Placental epithelial cell (primary cell): ENCODE measurements around the gene CCDC39. TPM values are rescaled to one million over a fixed set of nuclear protein-coding genes. Genes with fewer than 3 reads are reported as not detected.

Experiments used
- small RNA-seq: library from RNA; depleted of rRNA; stranded (forward); fragments of <200 nt; gene quantifications from one replicate; pipeline ENCODE3, GENCODE V24; 2012
- total RNA-seq: library from RNA; depleted of rRNA; stranded (reverse); fragments of >200 nt; gene quantifications from 2 replicates; pipeline ENCODE4 v1.2.3, GENCODE V29; 2012

CCDC39 gene
- not detected in 2 replicates for total RNA-seq

DNA sequence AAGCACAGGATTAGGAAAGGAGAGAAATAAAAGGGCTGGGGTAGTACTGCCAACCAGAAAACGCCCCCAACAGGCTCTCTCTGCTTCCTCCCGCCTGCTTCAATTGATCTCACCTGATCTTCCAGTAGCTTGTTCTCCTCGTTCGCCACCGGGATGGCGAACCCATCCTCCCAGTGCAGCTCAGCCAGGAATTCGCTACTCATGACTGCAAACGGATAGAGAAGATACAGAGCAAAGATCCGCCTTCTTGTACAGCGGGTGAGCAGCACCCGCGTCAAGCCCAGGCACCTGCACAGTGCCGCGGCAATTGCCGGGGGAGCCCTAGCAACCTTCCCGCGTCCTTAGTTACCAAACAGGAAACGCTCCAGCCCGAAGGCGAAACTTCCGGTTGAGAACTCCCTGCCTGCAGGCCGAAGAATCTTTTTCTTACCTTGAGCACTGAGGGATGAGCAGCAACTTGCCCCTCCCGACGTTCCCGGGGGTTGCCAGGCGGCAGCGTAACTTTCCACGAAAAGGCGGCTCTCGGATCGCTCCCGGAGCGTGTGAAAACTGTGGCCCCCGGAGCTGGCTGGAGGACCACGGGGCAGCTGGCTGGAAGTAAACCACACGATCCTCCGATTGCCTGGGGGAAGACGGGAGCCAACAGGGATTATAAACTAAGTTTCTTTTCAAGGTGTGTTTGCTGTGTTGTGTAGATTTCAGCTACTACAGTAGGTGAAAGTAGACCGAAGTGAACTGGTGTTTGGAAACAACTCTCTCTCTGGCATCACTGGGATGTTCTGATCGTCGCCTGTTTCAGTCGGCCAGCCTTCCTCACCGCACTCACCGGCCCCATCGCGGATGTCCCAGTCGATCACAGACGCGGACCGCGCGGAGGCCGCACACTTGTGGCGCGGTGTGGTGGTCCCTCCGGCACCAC, at the start of gene CCDC39:
CCDC39 (minus strand) TSS at position 312 of the 919 bp plus-strand sequence; CDS start at position 203, 109 bp downstream.

DNA sequence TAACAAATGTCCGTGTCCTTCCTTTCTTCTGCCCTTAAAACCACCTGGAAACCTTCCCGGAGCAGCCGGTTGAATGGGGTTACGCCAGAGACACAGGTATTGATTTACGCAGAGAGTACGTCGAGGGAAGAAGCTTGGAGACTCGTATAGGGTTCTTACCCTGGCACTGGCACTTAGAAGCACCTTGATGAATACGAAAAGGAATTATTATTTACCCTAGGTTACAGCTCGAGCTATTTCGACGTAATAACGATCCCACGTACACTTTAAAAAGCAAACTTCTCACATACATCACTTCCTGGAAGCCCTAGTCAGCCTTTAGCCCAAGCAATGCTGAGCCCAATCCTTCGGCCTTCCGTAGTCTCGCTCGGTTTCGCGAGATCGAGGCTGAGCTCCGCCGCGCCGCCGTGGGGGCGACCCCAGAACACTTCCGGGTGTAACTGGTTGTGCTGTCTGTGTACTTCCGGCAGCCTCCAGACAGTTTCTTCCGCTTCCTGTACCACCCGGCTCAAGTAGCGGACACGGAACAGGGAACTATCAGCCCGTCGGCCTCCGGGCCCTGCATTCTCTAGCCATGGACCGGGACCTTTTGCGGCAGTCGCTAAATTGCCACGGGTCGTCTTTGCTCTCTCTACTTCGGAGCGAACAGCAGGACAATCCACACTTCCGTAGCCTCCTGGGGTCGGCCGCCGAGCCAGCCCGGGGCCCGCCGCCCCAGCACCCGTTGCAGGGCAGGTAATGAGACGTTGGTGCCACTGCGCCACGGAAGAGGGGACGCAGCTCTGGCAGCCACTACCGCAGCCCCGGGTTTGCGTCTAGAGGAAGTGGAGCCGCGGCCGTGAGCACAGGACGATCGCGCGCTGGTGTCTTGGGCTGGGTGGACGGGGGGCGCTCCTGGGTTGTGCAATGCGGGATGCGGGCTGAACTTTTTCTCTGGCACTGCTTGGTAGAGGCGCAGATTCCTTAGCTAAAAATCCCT, 77.3 kb downstream of the CCDC39 start, which contains the start of gene TTC14:
TTC14 (plus strand) TSS at position 476 of the 979 bp plus-strand sequence; CDS start at position 575, 99 bp downstream.

Small RNA genes within 50 kb of the gene (small RNA-seq; reads per million reads assigned to genes)
- gene AC068298.1, result not detected
- not detected for gene RNU6-486P

Other genes starting within 250 kb of the CCDC39 start
- gene TTC14, start 77.3 kb downstream of the CCDC39 start, total RNA-seq, result 24.3 and 47.2 TPM in 2 replicates
- 119 and 157 TPM in 2 replicates for gene FXR1, start 233.2 kb upstream of the CCDC39 start, total RNA-seq